ENCODE measurements around the gene WBP2.
"Not testable (repeated sequence)": the region's sequence is repeated elsewhere in the genome, so short reads cannot be mapped to it uniquely, and the experiment has no call there.

Gene WBP2

GRCh38 chr17:75888484-75888883 is 33.3 kb upstream of the WBP2 start:
- no peak for DNase-seq

GRCh38 chr17:75885860-75886259 is 30.7 kb upstream of the WBP2 start:
- not testable (repeated sequence) for DNase-seq

- DNase-seq: no peak
Measured at GRCh38 chr17:75885431-75885830, 30.3 kb upstream of the WBP2 start.

- no peak for DNase-seq
Measured at GRCh38 chr17:75881678-75882454, 26.7 kb upstream of the WBP2 start.

- no peak for DNase-seq
Measured at GRCh38 chr17:75880266-75880665, 25.1 kb upstream of the WBP2 start.

GRCh38 chr17:75878174-75878998 is 23.3 kb upstream of the WBP2 start, which contains the start of gene TRIM47:
Gene TRIM47, minus strand, starts transcription at chr17:75878581. Its CDS starts 33 bp downstream, at chr17:75878548.
- DNase-seq: no peak

GRCh38 chr17:75877752-75878173 is 22.6 kb upstream of the WBP2 start:
- peak; percentile 27 to 69 (median 36) for DNase-seq

GRCh38 chr17:75876938-75877751 is 22.0 kb upstream of the WBP2 start:
- peak in 1 of 4 experiments; percentile 30 for DNase-seq

GRCh38 chr17:75876190-75876937 is 21.2 kb upstream of the WBP2 start:
- peak in 2 of 4 experiments; percentile 56 to 67 for DNase-seq

- no peak for DNase-seq
Measured at GRCh38 chr17:75875940-75876189, 20.7 kb upstream of the WBP2 start.

GRCh38 chr17:75875182-75875939 is 20.2 kb upstream of the WBP2 start:
- no peak for DNase-seq

- DNase-seq: no peak
Measured at GRCh38 chr17:75874323-75875181, 19.4 kb upstream of the WBP2 start.

GRCh38 chr17:75873587-75874322 is 18.6 kb upstream of the WBP2 start:
- DNase-seq: no peak

- peak in 2 of 4 experiments; percentile 52 to 60 for DNase-seq
Measured at GRCh38 chr17:75872434-75873351, 17.6 kb upstream of the WBP2 start.

GRCh38 chr17:75870228-75870627 is 15.1 kb upstream of the WBP2 start:
- DNase-seq: not testable (repeated sequence)

GRCh38 chr17:75869282-75870141 is 14.4 kb upstream of the WBP2 start:
- DNase-seq: no peak

- not testable (repeated sequence) for DNase-seq
Measured at GRCh38 chr17:75868730-75869281, 13.7 kb upstream of the WBP2 start.

Measured in activated naive CD4-positive, alpha-beta T cell (primary cell).